Myocyte (in vitro differentiated cells): Measurements from ENCODE around the gene SLC1A3. TPM values are rescaled to one million over a fixed set of nuclear protein-coding genes. Genes with fewer than 3 reads are reported as not detected.
A peak's percentile ranks its signal among the peaks of the same experiment; 100 is the strongest.

Experiments
- DNase-seq: peaks from one replicate; pipeline ENCODE4 v3.0.0-alpha.2; 2012; ENCODE audit warnings: low read depth
- total RNA-seq: library from RNA; depleted of rRNA; stranded (reverse); fragments of >200 nt; gene quantifications from 2 replicates; pipeline ENCODE4 v1.2.3, GENCODE V29; 2014

SLC1A3 gene
- total RNA-seq, 1 donor from 2014 or later: 25.3 TPM

DNA sequence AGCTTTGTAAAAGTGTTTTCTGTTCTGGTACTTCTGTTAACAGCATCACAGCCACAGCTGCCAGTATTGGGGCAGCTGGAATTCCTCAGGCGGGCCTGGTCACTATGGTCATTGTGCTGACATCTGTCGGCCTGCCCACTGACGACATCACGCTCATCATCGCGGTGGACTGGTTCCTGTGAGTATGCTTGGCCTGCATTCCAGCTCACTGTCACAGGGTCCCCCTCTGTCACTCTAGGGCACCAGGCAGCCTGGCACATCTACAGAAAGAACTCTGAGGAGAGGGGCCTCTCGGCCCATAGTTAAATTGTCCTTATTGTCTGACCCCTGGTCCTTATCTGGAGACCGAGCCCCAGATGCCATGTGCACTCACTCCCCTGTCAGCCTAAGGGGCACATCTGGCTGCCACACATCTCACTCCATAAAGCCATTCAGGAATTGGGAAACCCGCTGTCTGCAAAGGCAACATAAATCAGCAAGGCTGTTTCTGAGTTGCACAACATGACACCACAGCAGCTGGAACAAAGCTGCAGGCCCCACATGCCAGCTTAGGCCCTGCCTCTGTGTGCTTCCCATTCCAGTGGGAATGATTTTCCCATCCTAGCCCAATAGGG lies 77.5 kb downstream of the SLC1A3 start:
- DNase-seq: peak; percentile 93

DNA sequence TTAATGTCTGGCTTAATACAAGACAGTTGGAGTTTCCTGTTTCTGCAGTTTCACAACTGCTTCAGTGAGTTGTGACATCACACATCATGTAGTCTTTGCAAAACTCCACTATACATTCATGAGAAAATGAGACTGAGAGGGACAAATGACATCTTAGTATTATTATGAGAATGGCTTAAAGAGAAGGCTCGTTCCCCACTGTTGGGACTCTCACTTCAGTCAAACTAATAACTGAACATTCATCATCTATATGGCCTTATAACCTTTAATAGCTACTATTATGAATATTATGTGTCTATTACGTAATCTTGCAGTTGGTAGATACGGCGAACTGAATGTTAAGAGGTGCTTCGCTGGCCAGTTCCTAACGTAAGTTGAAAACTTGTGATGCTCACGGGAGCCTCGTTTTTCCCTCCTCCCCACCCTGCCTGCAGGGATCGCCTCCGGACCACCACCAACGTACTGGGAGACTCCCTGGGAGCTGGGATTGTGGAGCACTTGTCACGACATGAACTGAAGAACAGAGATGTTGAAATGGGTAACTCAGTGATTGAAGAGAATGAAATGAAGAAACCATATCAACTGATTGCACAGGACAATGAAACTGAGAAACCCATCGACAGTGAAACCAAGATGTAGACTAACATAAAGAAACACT lies 79.4 kb downstream of the SLC1A3 start:
- no peak for DNase-seq

- no peak for DNase-seq
These were observed 80.5 kb downstream of the SLC1A3 start for GRCh38 chr5:36686881-36687280.

DNA sequence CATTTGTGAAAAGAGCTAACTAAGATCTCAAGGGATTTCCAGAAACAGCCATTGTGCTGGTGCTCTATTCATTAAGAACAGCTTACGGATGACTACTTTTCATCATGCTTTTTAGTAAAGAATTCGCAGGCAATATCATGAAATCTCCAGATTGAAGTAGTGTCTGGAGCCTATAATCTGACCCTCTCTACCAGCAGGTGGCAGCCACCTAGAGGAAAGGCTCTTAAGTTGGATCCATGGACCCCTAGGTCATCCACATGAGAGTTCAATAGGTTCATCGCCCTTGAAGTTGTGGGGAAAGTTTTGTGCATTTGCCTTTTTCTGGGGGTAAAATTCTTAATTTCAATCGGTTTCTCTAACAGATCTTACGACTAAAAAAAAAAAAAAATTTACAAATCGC lies 82.3 kb downstream of the SLC1A3 start:
- DNase-seq: no peak

GRCh38 chr5:36689225-36689624 lies 82.8 kb downstream of the SLC1A3 start:
- peak; percentile 27 for DNase-seq

GRCh38 chr5:36690041-36690961 lies 83.9 kb downstream of the SLC1A3 start:
- DNase-seq: peak; percentile 80

DNA sequence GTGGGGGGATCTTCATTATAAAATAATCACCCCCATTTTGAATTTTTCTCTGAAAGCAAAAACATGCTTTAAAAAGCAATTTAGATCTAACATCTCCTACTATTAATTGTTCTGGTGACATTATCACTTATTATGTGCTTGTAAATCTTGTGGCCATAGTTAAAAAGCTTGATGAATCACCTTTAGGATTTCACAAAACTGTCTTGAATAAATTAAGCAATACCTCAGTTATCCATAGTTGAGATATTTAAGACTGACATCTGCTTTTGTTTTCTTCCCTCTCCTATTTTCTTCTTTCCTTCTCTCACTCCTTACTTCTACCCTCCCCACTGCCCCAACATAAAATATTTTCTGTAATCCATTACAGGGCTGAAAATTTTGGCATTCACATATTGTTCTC lies 84.8 kb downstream of the SLC1A3 start:
- no peak for DNase-seq

- DNase-seq: peak; percentile 43
These were observed 85.4 kb downstream of the SLC1A3 start for GRCh38 chr5:36691696-36692371.

DNA sequence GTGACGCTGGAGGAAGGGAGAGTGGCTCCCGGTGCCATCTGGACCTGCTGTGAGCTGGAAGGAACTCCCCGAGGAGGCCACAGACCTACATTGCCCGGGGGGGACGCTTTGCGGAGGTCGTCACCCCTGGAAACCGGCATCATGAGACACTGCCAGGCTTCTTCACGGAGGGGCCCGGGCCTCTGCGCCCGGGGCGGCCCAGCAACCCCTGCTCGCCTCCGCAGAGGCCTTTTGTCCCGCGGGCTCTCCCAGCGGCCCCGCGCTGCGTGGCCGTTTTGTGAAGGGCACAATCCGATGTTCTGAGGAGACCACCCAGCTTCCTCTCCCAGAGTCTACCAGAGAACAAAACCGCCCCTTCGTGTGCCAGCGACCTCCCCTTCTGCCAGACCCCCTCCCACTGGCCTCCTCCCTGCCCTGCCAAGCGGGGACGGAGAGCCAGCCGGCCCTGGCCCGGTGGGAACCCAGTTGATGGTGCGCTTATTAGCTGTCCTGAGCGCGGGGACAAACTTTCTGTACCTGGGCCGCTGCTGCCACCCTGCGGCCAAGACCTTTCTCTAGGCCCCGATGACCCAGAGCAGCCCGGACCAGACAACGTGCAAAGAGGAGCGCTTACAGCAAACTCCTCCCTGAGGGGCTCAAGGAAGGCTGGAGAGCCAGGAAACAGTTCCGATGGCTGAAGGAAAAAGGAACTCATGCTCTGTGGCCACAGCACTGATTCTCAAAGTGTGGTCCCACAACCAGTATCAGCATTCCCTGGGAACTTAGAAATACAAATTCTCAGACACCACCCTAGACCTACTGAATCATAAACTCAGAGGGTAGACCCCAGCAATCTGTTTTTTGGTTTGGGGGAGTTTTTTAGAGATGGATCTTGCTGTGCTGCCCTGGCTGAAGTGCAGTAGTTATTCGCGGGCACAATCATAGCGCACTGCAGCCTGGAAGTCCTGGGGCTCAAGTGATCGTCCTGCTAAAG lies 86.7 kb downstream of the SLC1A3 start:
- peak; percentile 70 for DNase-seq

DNA sequence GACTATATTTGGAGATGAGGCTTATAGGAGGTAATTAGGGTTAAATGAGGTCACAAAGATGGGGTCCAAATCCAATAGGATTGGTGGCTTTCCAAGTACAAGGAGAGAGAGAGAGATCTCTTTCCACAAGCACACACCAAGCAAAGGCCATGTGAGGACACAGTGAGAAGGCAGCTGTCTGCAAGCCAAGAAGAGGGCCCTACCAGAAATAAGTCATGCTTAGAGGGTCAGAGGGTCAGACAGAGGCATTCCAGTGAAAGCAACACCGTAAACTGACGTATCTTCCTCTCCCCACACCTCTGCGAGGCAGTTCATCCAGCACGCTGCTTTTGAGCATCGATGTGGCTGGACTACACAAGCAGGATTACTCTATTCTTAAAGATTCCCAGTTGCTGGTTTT lies 87.9 kb downstream of the SLC1A3 start:
- peak; percentile 64 for DNase-seq

GRCh38 chr5:36696059-36696673 lies 89.8 kb downstream of the SLC1A3 start:
- DNase-seq: peak; percentile 60

GRCh38 chr5:36698031-36698430 lies 91.6 kb downstream of the SLC1A3 start:
- no peak for DNase-seq

- no peak for DNase-seq
These were observed 94.8 kb downstream of the SLC1A3 start for GRCh38 chr5:36701085-36701698.

DNA sequence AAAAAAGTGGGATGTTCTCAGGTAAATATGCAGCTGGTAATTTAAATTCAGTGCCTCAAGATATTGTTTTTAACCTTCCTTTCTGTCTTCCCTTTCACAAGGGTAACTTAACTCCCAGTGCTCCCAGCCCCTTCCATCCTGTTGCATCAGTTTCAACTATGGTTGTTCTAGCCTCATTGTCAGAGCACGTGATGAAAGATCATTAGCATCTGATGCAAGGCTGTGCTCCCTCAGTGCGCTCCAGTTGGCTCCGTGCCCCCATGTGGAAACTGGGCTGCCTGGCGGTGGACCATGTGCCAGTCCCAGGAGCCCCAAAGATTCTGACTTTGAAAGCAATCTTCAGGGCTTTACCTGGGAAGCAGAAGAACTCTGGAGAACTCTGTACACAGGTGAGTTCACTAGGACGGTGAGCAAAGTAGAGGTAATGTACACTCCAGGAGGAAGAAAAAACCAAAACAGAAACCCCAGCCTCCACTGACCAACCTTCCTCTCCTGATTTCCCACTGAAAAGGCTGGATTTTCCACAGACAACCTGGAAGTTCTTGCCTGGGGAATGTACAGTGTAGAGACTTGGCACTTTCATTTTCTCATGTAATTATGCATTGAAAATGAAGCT lies 96.9 kb downstream of the SLC1A3 start:
- no peak for DNase-seq

- DNase-seq: no peak
These were observed 97.7 kb downstream of the SLC1A3 start for GRCh38 chr5:36704131-36704530.

DNA sequence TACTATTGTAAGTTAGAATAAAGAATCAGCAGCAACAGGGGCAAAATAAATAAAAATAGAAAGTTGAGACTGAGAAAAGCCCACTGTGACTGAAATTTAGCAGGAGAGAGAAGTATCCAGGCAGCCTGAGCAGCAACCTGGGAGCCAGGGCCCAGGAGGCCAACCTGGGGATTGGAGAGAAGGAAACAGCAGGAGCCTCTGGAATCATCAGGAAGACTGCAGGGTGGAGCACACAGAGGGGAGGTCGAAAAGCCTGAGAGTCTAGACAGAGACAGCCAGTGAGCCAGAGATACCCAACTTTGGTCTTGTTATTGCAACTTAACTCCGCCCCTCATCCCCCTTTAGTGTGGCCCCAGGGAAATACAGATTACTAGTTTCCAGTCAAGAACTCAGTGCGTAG lies 98.6 kb downstream of the SLC1A3 start:
- DNase-seq: no peak

DNA sequence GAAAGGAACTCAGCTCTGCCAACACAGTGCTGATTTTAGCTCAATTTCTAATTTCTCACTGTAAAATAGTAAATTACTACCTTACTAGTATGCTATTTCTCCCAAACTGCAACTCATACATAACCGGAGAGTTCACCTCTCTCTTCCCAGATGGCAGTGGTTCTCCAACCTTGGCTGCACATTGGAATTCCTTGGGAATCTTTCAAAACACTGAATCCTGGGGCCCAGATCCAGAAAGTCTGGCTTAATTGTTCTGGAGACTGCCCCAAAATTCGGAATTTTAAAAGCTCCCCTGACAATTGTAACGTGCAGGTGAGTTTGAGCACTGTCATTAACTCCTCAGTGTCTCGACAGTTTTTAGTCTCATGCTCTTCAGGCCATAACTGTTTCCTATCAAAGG lies 100.3 kb downstream of the SLC1A3 start:
- DNase-seq: no peak

- no peak for DNase-seq
These were observed 102.6 kb downstream of the SLC1A3 start for GRCh38 chr5:36708996-36709395.

- no peak for DNase-seq
These were observed 103.6 kb downstream of the SLC1A3 start for GRCh38 chr5:36710039-36710438.
